ENCODE measurements around the gene NOCT.
"Not testable (repeated sequence)": the region's sequence is repeated elsewhere in the genome, so short reads cannot be mapped to it uniquely, and the experiment has no call there.

The NOCT gene

GRCh38 chr4:139009702-139010101 lies 5.9 kb upstream of the NOCT start:
- DNase-seq (ENCODE audit: low read depth in 3 of 3) = no peak

- DNase-seq (ENCODE audit: low read depth in 3 of 3) = no peak
These were observed 4.2 kb upstream of the NOCT start for GRCh38 chr4:139011225-139011950.

- peak in 2 of 3 experiments; percentile 2 to 11 for DNase-seq (ENCODE audit: low read depth in 3 of 3)
These were observed 961 bp upstream of the NOCT start for GRCh38 chr4:139014371-139015268.

- peak in 2 of 3 experiments; percentile 26 to 39 for DNase-seq (ENCODE audit: low read depth in 3 of 3)
These were observed 429 bp downstream of the NOCT start for GRCh38 chr4:139015948-139016471.

- no peak for DNase-seq (ENCODE audit: low read depth in 3 of 3)
These were observed 2.3 kb downstream of the NOCT start for GRCh38 chr4:139017861-139018260.

- DNase-seq (ENCODE audit: low read depth in 3 of 3) = no peak
These were observed 2.9 kb downstream of the NOCT start for GRCh38 chr4:139018501-139018900.

GRCh38 chr4:139018971-139019758 lies 3.6 kb downstream of the NOCT start:
- DNase-seq (ENCODE audit: low read depth in 3 of 3) = no peak

GRCh38 chr4:139020384-139020783 lies 4.8 kb downstream of the NOCT start:
- DNase-seq (ENCODE audit: low read depth in 3 of 3) = no peak

- not testable (repeated sequence) for DNase-seq (ENCODE audit: low read depth in 3 of 3)
These were observed 5.5 kb downstream of the NOCT start for GRCh38 chr4:139021071-139021470.

- no peak for DNase-seq (ENCODE audit: low read depth in 3 of 3)
These were observed 7.3 kb downstream of the NOCT start for GRCh38 chr4:139022835-139023234.

GRCh38 chr4:139024686-139025085 lies 9.1 kb downstream of the NOCT start:
- no peak for DNase-seq (ENCODE audit: low read depth in 3 of 3)

- DNase-seq (ENCODE audit: low read depth in 3 of 3) = no peak
These were observed 10.3 kb downstream of the NOCT start for GRCh38 chr4:139025841-139026240.

- no peak for DNase-seq (ENCODE audit: low read depth in 3 of 3)
These were observed 12.2 kb downstream of the NOCT start for GRCh38 chr4:139027776-139028175.

GRCh38 chr4:139028191-139028661 lies 12.6 kb downstream of the NOCT start:
- no peak for DNase-seq (ENCODE audit: low read depth in 3 of 3)

- DNase-seq (ENCODE audit: low read depth in 3 of 3) = not testable (repeated sequence)
These were observed 14.3 kb downstream of the NOCT start for GRCh38 chr4:139029866-139030363.

GRCh38 chr4:139030614-139031235 lies 15.1 kb downstream of the NOCT start:
- DNase-seq (ENCODE audit: low read depth in 3 of 3) = peak in 2 of 3 experiments; percentile 35 to 54

GRCh38 chr4:139035650-139036049 lies 20.1 kb downstream of the NOCT start:
- no peak for DNase-seq (ENCODE audit: low read depth in 3 of 3)

GRCh38 chr4:139036885-139037284 lies 21.3 kb downstream of the NOCT start:
- no peak for DNase-seq (ENCODE audit: low read depth in 3 of 3)

- DNase-seq (ENCODE audit: low read depth in 3 of 3) = no peak
These were observed 23.4 kb downstream of the NOCT start for GRCh38 chr4:139038874-139039443.

- DNase-seq (ENCODE audit: low read depth in 3 of 3) = no peak
These were observed 27.4 kb downstream of the NOCT start for GRCh38 chr4:139042981-139043460.

All from stimulated activated CD4-positive, alpha-beta T cell treated with anti-CD3 and anti-CD28 coated beads, TNF-alpha, amount 100 ng/mL, for 4 hours (primary cell).